ENCODE results near the gene ACBD4. TPM values are rescaled to one million over a fixed set of nuclear protein-coding genes. Genes with fewer than 3 reads are reported as not detected.

ACBD4 gene, protein sequence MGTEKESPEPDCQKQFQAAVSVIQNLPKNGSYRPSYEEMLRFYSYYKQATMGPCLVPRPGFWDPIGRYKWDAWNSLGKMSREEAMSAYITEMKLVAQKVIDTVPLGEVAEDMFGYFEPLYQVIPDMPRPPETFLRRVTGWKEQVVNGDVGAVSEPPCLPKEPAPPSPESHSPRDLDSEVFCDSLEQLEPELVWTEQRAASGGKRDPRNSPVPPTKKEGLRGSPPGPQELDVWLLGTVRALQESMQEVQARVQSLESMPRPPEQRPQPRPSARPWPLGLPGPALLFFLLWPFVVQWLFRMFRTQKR
- total RNA-seq, result 4.7 to 6.8 TPM (median 5.6 TPM) in 3 replicates
- long read RNA-seq, partial matches to known transcripts, result 0 of 7 reads
- long read RNA-seq, other reads (novel, unspliced or antisense), result 7 of 7 reads

DNA sequence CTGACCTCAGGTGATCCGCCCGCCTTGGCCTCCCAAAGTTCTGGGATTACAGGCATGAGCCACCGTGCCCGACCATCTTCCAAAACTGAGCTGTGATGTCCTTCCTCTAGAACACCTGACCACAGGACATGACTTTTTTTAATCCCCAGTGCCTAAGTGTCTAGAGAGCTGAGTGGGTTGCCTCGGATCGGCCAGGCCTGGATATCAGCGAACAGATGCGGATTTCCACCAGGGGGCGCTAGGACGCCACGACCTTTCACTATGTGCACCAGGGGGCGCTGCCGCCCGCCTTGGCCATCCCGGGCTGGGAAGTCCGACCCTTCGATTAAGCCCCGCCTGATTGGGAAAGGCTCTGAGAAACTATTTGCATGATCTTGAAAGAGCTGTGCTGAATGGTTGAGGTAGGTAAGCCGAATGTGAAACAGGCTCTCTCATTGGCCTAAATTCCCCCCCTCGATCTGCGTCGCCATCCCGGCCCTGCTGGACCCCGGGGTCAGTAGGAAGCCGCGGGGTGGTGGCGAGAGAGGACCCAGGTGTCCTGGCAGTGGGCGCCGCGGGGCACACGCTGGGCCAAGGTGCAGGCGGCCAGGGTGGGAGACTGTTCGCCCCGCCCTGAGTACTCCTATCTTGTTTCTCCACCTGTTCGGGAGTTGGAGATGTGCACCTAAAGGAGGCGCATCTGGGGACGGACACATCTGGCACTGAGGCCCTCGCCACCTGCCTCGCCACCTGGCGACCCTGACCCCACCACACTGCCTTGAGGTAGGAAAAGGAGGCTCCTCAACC is at the start of gene ACBD4:
Gene ACBD4, plus strand, starts transcription at position 496 of the 786 bp plus-strand sequence. CDS start 458 bp downstream, outside the sequence.
- peaks cover 28% of the 10 kb centered on the region for H3K4me1 Mint-ChIP-seq (ENCODE audit: low read depth)
- no peaks in the 10 kb centered on the region for H3K27me3 Mint-ChIP-seq (ENCODE audit: low read depth)
- H3K27ac Mint-ChIP-seq (ENCODE audit: unreplicated experiment), result peak within 1 kb of the TSS; percentile 65
- TF ChIP-seq, protein P1, sequence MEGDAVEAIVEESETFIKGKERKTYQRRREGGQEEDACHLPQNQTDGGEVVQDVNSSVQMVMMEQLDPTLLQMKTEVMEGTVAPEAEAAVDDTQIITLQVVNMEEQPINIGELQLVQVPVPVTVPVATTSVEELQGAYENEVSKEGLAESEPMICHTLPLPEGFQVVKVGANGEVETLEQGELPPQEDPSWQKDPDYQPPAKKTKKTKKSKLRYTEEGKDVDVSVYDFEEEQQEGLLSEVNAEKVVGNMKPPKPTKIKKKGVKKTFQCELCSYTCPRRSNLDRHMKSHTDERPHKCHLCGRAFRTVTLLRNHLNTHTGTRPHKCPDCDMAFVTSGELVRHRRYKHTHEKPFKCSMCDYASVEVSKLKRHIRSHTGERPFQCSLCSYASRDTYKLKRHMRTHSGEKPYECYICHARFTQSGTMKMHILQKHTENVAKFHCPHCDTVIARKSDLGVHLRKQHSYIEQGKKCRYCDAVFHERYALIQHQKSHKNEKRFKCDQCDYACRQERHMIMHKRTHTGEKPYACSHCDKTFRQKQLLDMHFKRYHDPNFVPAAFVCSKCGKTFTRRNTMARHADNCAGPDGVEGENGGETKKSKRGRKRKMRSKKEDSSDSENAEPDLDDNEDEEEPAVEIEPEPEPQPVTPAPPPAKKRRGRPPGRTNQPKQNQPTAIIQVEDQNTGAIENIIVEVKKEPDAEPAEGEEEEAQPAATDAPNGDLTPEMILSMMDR (IDR thresholded peaks at IDR 0.05), result peak; percentile 100
- no peaks in the 10 kb centered on the region for H3K9me3 Mint-ChIP-seq (ENCODE audit: low read depth)
- H3K4me3 Mint-ChIP-seq (ENCODE audit: unreplicated experiment), result peak within 1 kb of the TSS; percentile 75
- no peaks in the 10 kb centered on the region for H3K36me3 Mint-ChIP-seq (ENCODE audit: low read depth)
- DNase-seq (ENCODE audit: low spot score), result peak; percentile 95

DNA sequence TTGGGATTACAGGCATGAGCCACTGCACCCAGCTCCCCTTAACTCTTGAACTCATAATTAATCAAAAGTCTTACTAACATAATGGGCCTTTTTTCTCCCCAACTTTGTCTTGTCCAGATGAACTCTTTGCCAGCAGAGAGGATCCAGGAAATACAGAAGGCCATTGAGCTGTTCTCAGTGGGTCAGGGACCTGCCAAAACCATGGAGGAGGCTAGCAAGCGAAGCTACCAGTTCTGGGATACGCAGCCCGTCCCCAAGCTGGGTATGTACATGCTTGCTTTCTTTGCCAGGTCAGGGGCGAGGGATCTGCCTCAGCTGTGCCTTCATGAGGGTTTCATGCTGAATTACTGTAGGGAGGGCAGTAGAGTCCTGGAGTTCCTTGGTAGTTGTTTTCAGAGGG is 49.1 kb upstream of the ACBD4 start:
- peak overlapping the region; percentile 86 for H3K27ac Mint-ChIP-seq (ENCODE audit: unreplicated experiment)
- no peak for DNase-seq (ENCODE audit: low spot score)
- H3K36me3 Mint-ChIP-seq (ENCODE audit: low read depth), result peaks cover 23% of the 10 kb centered on the region
- H3K4me1 Mint-ChIP-seq (ENCODE audit: low read depth), result peaks cover 40% of the 10 kb centered on the region
- no peaks in the 10 kb centered on the region for H3K27me3 Mint-ChIP-seq (ENCODE audit: low read depth)
- H3K4me3 Mint-ChIP-seq (ENCODE audit: unreplicated experiment), result no peak overlapping the region
- no peaks in the 10 kb centered on the region for H3K9me3 Mint-ChIP-seq (ENCODE audit: low read depth)
- TF ChIP-seq, protein P1 (IDR thresholded peaks at IDR 0.05), result no peak

DNA sequence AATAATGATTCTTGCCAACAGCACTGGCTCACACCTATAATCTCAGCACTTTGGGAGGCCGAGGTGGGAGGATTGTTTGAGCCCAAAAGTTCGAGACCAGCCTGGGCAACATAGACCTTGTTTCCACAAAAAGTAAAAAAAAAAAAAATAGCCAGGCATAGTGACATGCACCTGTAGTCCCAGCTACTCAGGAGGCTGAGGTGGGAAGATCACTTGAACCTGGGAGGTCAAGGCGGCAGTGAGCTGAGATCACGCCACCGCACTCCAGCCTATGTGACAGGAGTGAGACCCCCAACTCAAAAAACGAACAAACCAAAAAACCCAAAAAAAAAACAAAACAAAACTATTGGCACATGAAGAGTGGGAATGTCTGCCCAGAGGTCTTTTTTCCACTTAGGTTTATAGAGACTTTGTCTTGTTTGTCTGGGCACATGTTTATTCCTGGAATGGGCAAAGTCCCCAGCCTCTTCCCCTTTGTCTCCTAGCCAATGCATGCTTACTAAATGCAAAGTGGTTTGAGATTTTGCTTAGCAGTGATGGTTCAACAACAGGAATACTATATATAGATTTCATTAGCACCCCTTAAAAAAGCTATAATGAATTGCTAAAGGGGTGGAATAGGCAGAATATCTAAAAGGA is 48.5 kb upstream of the ACBD4 start:
- Mint-ChIP-seq H3K27me3 (ENCODE audit: low read depth) (no peaks in the 10 kb centered on the region), H3K36me3 (ENCODE audit: low read depth) (peaks cover 19% of the 10 kb centered on the region), H3K27ac (ENCODE audit: unreplicated experiment) (peak overlapping the region; percentile 86), H3K4me1 (ENCODE audit: low read depth) (peaks cover 45% of the 10 kb centered on the region), H3K9me3 (ENCODE audit: low read depth) (no peaks in the 10 kb centered on the region), H3K4me3 (ENCODE audit: unreplicated experiment) (no peak overlapping the region)
- DNase-seq (ENCODE audit: low spot score), result no peak
- TF ChIP-seq, protein P1 (IDR thresholded peaks at IDR 0.05), result no peak

DNA sequence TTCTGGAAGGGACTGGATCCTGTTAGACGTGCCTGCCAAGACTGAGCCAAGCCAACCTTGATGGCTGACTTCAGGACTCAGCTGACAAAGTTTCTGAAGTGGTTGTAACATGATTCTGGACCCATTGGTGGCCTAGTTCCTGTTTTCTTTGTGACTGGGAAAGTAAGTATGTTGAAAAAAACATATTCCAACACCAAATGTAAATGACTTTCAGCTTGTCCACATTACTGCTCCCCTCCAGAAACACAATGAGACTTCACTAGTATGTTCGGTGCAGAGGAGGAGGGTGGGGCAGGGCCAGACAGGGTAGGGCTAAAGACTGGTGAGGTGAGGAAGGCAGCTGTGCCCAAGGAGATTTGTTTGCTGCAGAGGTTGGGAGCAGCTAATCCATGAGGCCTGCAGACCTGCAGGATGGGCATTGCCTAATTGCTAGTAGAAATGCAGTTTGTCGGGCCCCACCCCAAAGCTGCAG is 47.9 kb upstream of the ACBD4 start:
- Mint-ChIP-seq H3K27me3 (ENCODE audit: low read depth) (no peaks in the 10 kb centered on the region), H3K4me3 (ENCODE audit: unreplicated experiment) (peak overlapping the region; percentile 2), H3K27ac (ENCODE audit: unreplicated experiment) (peak overlapping the region; percentile 86), H3K9me3 (ENCODE audit: low read depth) (no peaks in the 10 kb centered on the region), H3K36me3 (ENCODE audit: low read depth) (peaks cover 21% of the 10 kb centered on the region), H3K4me1 (ENCODE audit: low read depth) (peaks cover 51% of the 10 kb centered on the region)
- TF ChIP-seq, protein P1 (IDR thresholded peaks at IDR 0.05), result no peak
- DNase-seq (ENCODE audit: low spot score), result no peak

DNA sequence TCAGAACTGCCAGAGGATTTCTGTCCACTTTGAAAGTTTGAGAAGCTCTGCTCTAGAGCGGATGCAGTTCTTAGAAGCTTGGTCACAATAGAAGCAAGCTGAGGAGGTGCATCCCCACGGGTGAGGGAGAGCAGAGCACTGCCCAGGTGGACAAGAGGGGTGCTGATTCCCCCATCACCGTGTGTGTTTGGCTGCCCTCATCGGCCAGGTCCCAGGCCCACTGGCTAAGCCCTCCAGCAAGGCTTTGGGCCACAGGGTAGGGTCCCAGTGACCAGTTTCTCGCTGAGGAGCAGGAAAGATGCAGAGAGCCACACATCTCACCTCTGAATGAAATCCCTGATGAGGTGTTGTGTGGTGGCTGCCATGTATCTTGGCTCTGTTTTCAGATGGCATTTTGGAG is 47.5 kb upstream of the ACBD4 start:
- Mint-ChIP-seq H3K4me3 (ENCODE audit: unreplicated experiment) (no peak overlapping the region), H3K27ac (ENCODE audit: unreplicated experiment) (peak overlapping the region; percentile 86), H3K9me3 (ENCODE audit: low read depth) (no peaks in the 10 kb centered on the region), H3K4me1 (ENCODE audit: low read depth) (peaks cover 55% of the 10 kb centered on the region), H3K36me3 (ENCODE audit: low read depth) (peaks cover 21% of the 10 kb centered on the region), H3K27me3 (ENCODE audit: low read depth) (no peaks in the 10 kb centered on the region)
- TF ChIP-seq, protein P1 (IDR thresholded peaks at IDR 0.05), result no peak
- no peak for DNase-seq (ENCODE audit: low spot score)

All from chondrocyte (in vitro differentiated cells).